Keratinocyte (primary cell): ENCODE measurements around the gene ZIC2. TPM values are rescaled to one million over a fixed set of nuclear protein-coding genes. Genes with fewer than 3 reads are reported as not detected.

Source experiments
- DNase-seq: peaks from one replicate; pipeline ENCODE4 v3.0.0-alpha.2; 2011; ENCODE audit warnings: low read depth, missing footprints, low spot score
- FAIRE-seq: peaks from 2 replicates; lab custom pipeline; 2011; peaks lifted over from hg19 to GRCh38; lab: Jason Lieb, UNC
- H2AFZ ChIP-seq: 2 replicates; pipeline ENCODE4 v1.6.0; 2012; ENCODE audit warnings: low read length, control low read depth, inconsistent platforms; ENCODE audit not compliant: control insufficient read depth
- H3K27ac ChIP-seq: 2 replicates; pipeline ENCODE4 v1.5.1; 2011; ENCODE audit warnings: low read length; ENCODE audit not compliant: control insufficient read depth, insufficient read depth
- H3K27me3 ChIP-seq: 3 replicates; pipeline ENCODE4 v1.6.0; 2011; ENCODE audit warnings: low read length; ENCODE audit not compliant: control insufficient read depth, insufficient read depth; ENCODE audit errors: extremely low read depth
- H3K36me3 ChIP-seq, 2 experiments: 2 replicates in 1 of 2; 3 replicates in 1 of 2; pipeline ENCODE4 v1.5.1; 2011; ENCODE audit warnings: low read length in 2 of 2, mild to moderate bottlenecking in 1 of 2; ENCODE audit not compliant: control insufficient read depth in 2 of 2, insufficient read depth in 2 of 2; ENCODE audit errors: extremely low read depth in 1 of 2
- H3K4me1 ChIP-seq: 3 replicates; pipeline ENCODE4 v1.5.1; 2011; ENCODE audit warnings: low read length; ENCODE audit not compliant: control insufficient read depth, insufficient read depth; ENCODE audit errors: extremely low read depth
- H3K4me2 ChIP-seq: 3 replicates; pipeline ENCODE4 v1.6.0; 2011; ENCODE audit warnings: low read depth, low read length; ENCODE audit not compliant: control insufficient read depth, insufficient read depth; ENCODE audit errors: extremely low read depth
- H3K4me3 ChIP-seq, 3 experiments: fragments of 200-600 bp in 1 of 3; sonication (generic) in 1 of 3; 2 replicates in 2 of 3; 3 replicates in 1 of 3; pipeline ENCODE4 v1.5.1; 2011 to 2016; ENCODE audit warnings: low read length in 3 of 3, mild to moderate bottlenecking in 3 of 3, control low read depth in 2 of 3, inconsistent platforms in 1 of 3, low read depth in 1 of 3, mixed read lengths in 1 of 3, mixed run types in 1 of 3, moderate library complexity in 1 of 3; ENCODE audit not compliant: control insufficient read depth in 2 of 3, insufficient read depth in 2 of 3; ENCODE audit errors: extremely low read depth in 1 of 3
- H3K79me2 ChIP-seq: 2 replicates; pipeline ENCODE4 v1.6.0; 2012; ENCODE audit warnings: low read length; ENCODE audit not compliant: control insufficient read depth, insufficient read depth
- H3K9ac ChIP-seq: 3 replicates; pipeline ENCODE4 v1.6.0; 2011; ENCODE audit warnings: low read length; ENCODE audit not compliant: control insufficient read depth, insufficient read depth; ENCODE audit errors: extremely low read depth
- H3K9me1 ChIP-seq: 3 replicates; pipeline ENCODE4 v1.6.0; 2011; ENCODE audit warnings: low read length; ENCODE audit not compliant: control insufficient read depth, insufficient read depth; ENCODE audit errors: extremely low read depth
- H3K9me3 ChIP-seq: 2 replicates; pipeline ENCODE4 v1.5.1; 2012; ENCODE audit warnings: low read depth, low read length; ENCODE audit not compliant: control insufficient read depth
- H4K20me1 ChIP-seq: 3 replicates; pipeline ENCODE4 v1.6.0; 2011; ENCODE audit warnings: low read length; ENCODE audit not compliant: control insufficient read depth, insufficient read depth; ENCODE audit errors: extremely low read depth
- CTCF ChIP-seq, 3 experiments: IDR thresholded peaks in 1 of 3; conservative IDR thresholded peaks in 1 of 3; optimal IDR thresholded peaks in 1 of 3; 2 replicates in 2 of 3; 3 replicates in 1 of 3; pipeline versions ENCODE3 to v1.5.1; 2011; ENCODE audit warnings: low read length in 3 of 3, mild to moderate bottlenecking in 3 of 3, moderate library complexity in 2 of 3, control low read depth in 1 of 3, inconsistent platforms in 1 of 3; ENCODE audit not compliant: insufficient read depth in 2 of 3; ENCODE audit errors: extremely low read depth in 1 of 3
- EZH2 ChIP-seq: IDR thresholded peaks from one replicate; pipeline ENCODE4 v1.6.1; 2012; ENCODE audit warnings: inconsistent platforms, mild to moderate bottlenecking, low read length, moderate library complexity
- dilution Hi-C: fragments of 300-500 bp; cut with MboI; formaldehyde crosslinking; loops from one replicate; pipeline ENCODE4 v1.7.0; 2020; ENCODE audit warnings: low sequenced_read_pairs; ENCODE audit not compliant: extremely low pct_ligation_motif_present
- polyA plus RNA-seq, 5 experiments: library from polyadenylated mRNA; depleted of rRNA in 3 of 5; stranded (reverse) in 3 of 5; stranded (forward) in 1 of 5; unstranded in 1 of 5; fragments of >200 nt; gene quantifications; 1 replicate in 1 of 5; 2 replicates in 3 of 5; 3 replicates in 1 of 5; pipeline versions ENCODE4 v1.2.1 to v1.2.3, GENCODE V29; 2011 to 2012; ENCODE audit warnings: missing spikeins in 2 of 5, low read depth in 1 of 5, low replicate concordance in 1 of 5

Gene ZIC2
- polyA plus RNA-seq, 1 donor (not counting 4 experiments of a cell fraction or from before 2014, with no cell fraction given), result not detected

GRCh38 chr13:99963816-99964339 is 17.7 kb upstream of the ZIC2 start:
- TF ChIP-seq CTCF (optimal IDR thresholded peaks at IDR 0.05 in 1 of 3, IDR thresholded peaks at IDR 0.05 in 1 of 3, conservative IDR thresholded peaks at IDR 0.05 in 1 of 3; ENCODE audit: extremely low read depth in 1 of 3, insufficient read depth in 2 of 3, low read length in 3 of 3) (no peak), EZH2 (no peak)
- no peak overlapping the region for H3K9ac ChIP-seq
- H3K27me3 ChIP-seq, result peaks cover 83% of the 10 kb centered on the region
- H3K9me1 ChIP-seq, result no peaks in the 10 kb centered on the region
- H3K9me3 ChIP-seq, result no peaks in the 10 kb centered on the region
- no peak overlapping the region for H3K4me3 ChIP-seq
- FAIRE-seq (no peak), DNase-seq (no peak)
- dilution Hi-C loops, result no loop called here
- H3K4me2 ChIP-seq, result no peak overlapping the region
- no peak overlapping the region for H2AFZ ChIP-seq
- H3K4me1 ChIP-seq, result peaks cover 2% of the 10 kb centered on the region
- no peak overlapping the region for H3K27ac ChIP-seq
- H3K36me3 ChIP-seq, result no peaks in the 10 kb centered on the region
- no peaks in the 10 kb centered on the region for H3K79me2 ChIP-seq
- no peaks in the 10 kb centered on the region for H4K20me1 ChIP-seq

GRCh38 chr13:99965329-99966000 is 16.1 kb upstream of the ZIC2 start:
- peaks cover 2% of the 10 kb centered on the region for H3K4me1 ChIP-seq
- H3K79me2 ChIP-seq, result no peaks in the 10 kb centered on the region
- H3K9me1 ChIP-seq, result no peaks in the 10 kb centered on the region
- no peak overlapping the region for H2AFZ ChIP-seq
- TF ChIP-seq EZH2 (no peak), CTCF (optimal IDR thresholded peaks at IDR 0.05 in 1 of 3, IDR thresholded peaks at IDR 0.05 in 1 of 3, conservative IDR thresholded peaks at IDR 0.05 in 1 of 3; ENCODE audit: extremely low read depth in 1 of 3, insufficient read depth in 2 of 3, low read length in 3 of 3) (no peak)
- H3K9me3 ChIP-seq, result no peaks in the 10 kb centered on the region
- DNase-seq (no peak), FAIRE-seq (no peak)
- dilution Hi-C loops, result no loop called here
- no peaks in the 10 kb centered on the region for H4K20me1 ChIP-seq
- no peak overlapping the region for H3K9ac ChIP-seq
- no peaks in the 10 kb centered on the region for H3K36me3 ChIP-seq
- H3K27me3 ChIP-seq, result peaks cover 82% of the 10 kb centered on the region
- no peak overlapping the region for H3K4me3 ChIP-seq
- H3K4me2 ChIP-seq, result no peak overlapping the region
- no peak overlapping the region for H3K27ac ChIP-seq
